Activated CD8-positive, alpha-beta T cell treated with anti-CD3 and anti-CD28 coated beads, Interleukin-2, amount 10 ng/mL, durations not matched to agents 7 days and 5 days (primary cell): ENCODE data around the gene HSF5. TPM values are rescaled to one million over a fixed set of nuclear protein-coding genes. Genes with fewer than 3 reads are reported as not detected.

Experiments used
- ATAC-seq: fragments of 150-1000 bp; cut with Tn5 transposase; one replicate; pipeline ENCODE4 v1.10.0; 2021; ENCODE audit warnings: moderate library complexity
- CTCF ChIA-PET: fragments of 350-600 bp; sonication (Branson Sonifier 250); formaldehyde crosslinking; loops from one replicate; lab custom pipeline; 2021; ENCODE audit warnings: antibody characterized with exemption; lab: Charles Lee
- POLR2A ChIA-PET: fragments of 350-600 bp; sonication (Branson Sonifier 250); formaldehyde crosslinking; loops from one replicate; lab custom pipeline; 2021; ENCODE audit warnings: antibody characterized with exemption; lab: Charles Lee
- DNase-seq: peaks from one replicate; pipeline ENCODE4 v3.0.0-alpha.2; 2020
- H3K27ac Mint-ChIP-seq: one replicate; pipeline ENCODE4 v1.8.0; 2021; ENCODE audit warnings: mild to moderate bottlenecking, mixed read lengths
- H3K27me3 Mint-ChIP-seq: one replicate; pipeline ENCODE4 v1.8.0; 2021; ENCODE audit warnings: low read depth, mixed read lengths
- H3K36me3 Mint-ChIP-seq: one replicate; pipeline ENCODE4 v1.8.0; 2021; ENCODE audit warnings: low read depth, mixed read lengths
- H3K4me1 Mint-ChIP-seq: one replicate; pipeline ENCODE4 v1.8.0; 2021; ENCODE audit warnings: low read depth, mixed read lengths
- H3K4me3 Mint-ChIP-seq: one replicate; pipeline ENCODE4 v1.8.0; 2021; ENCODE audit warnings: mild to moderate bottlenecking, mixed read lengths
- H3K9me3 Mint-ChIP-seq: one replicate; pipeline ENCODE4 v1.8.0; 2022; ENCODE audit warnings: mixed read lengths; ENCODE audit not compliant: insufficient read depth
- total RNA-seq, 2 experiments: library from RNA; stranded (reverse); gene quantifications; one replicate each; pipeline ENCODE4 v1.2.3, GENCODE V29; 2021

The HSF5 gene
- total RNA-seq, 2 experiments from 2014 or later, result 0.08 to 0.18 TPM

DNA sequence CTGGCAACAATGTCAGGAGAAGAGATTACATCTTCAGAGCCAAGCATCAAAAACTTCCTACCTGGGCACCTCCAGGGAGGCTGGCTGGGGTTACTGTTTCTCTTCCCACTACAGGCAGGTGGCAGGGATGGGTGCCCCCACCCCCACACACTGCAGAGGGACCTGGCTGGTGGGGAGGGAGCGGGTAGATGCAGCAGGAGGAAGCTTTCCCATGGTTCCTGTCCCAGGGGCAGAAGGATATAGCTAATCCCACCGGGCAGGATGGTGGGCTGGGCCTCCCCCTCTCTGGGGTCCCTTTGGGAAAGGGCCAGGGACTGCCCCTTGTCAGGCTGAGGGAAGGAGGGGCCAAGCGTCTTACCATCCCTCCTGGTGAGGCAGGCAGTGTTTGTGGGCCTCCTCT lies 42.9 kb upstream of the HSF5 start:
- Mint-ChIP-seq H3K27me3 (peaks cover 54% of the 10 kb centered on the region), H3K4me1 (peaks cover 16% of the 10 kb centered on the region), H3K9me3 (no peaks in the 10 kb centered on the region), H3K36me3 (no peaks in the 10 kb centered on the region), H3K4me3 (peak overlapping the region; percentile 35), H3K27ac (no peak overlapping the region)
- ChIA-PET POLR2A (interaction anchor here (1.4 to 6.7 kb wide), 2 partner anchors 100 kb away, joined by 11 to 46 read pairs; no protein-coding TSS in a partner anchor), CTCF (no interaction called here)
- DNase-seq (no peak), ATAC-seq (no peak)

DNA sequence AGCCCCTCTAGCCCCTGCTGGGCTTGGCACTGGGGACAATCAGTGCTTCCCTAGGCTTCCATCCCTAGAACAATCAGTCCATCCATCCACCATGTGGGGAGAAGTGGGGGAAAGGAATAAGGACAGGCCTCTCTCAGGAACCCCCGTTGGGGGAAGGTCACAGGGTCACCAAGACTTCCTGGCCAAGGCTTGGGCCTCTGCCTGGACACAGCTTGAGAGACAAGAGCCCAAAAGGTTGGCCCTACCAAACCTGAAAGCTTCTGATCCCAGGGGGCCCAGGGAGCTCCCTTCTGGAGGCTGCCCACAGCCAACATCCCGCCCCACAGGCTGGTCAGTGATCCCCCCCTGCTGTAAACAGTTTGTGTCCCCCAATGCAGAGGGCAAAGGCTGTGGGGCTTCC lies 42.4 kb upstream of the HSF5 start:
- no peak overlapping the region for H3K27ac Mint-ChIP-seq
- POLR2A ChIA-PET, result interaction anchor here (6.7 kb wide), 1 partner anchor 101 kb away, joined by 46 read pairs; no protein-coding TSS in a partner anchor

DNA sequence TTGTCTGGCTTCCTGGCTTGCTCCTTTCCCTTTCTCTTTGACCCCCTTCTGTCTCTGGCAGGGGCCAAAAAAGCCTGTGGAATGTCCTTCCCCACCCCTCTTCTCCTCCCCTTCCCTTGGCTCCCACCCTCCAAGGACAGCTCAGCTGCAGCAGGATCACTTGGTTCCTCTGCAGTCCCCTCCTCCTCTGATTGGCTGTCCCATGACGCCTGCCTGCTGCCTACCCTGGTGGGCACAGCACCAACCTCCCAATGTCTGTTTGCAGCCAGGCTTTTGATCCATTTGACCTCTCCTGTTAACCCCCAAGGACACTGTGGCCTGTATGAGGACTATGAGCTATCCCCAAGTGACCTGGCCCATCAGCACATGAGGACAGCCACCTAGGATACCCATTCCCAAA lies 41.1 kb upstream of the HSF5 start:
- ChIA-PET CTCF (interaction anchor here (1.7 to 2.3 kb wide), 2 partner anchors 11 to 12 kb away, joined by 5 to 9 read pairs; no protein-coding TSS in a partner anchor), POLR2A (interaction anchor here (1.4 to 6.7 kb wide), 2 partner anchors 18 to 102 kb away, joined by 3 to 46 read pairs; no protein-coding TSS in a partner anchor)
- H3K36me3 Mint-ChIP-seq, result no peaks in the 10 kb centered on the region
- no peaks in the 10 kb centered on the region for H3K9me3 Mint-ChIP-seq
- ATAC-seq, result no peak
- H3K4me3 Mint-ChIP-seq, result no peak overlapping the region
- peaks cover 37% of the 10 kb centered on the region for H3K27me3 Mint-ChIP-seq
- H3K27ac Mint-ChIP-seq, result no peak overlapping the region
- DNase-seq, result no peak
- H3K4me1 Mint-ChIP-seq, result peaks cover 16% of the 10 kb centered on the region

More for the DNA sequence above, 42.4 kb upstream of the HSF5 start:
- ATAC-seq (no peak), DNase-seq (no peak)
- CTCF ChIA-PET, result interaction anchor here (0.9 kb wide), 1 partner anchor 58 kb away, joined by 3 read pairs; no protein-coding TSS in a partner anchor
- Mint-ChIP-seq H3K27me3 (peaks cover 50% of the 10 kb centered on the region), H3K9me3 (no peaks in the 10 kb centered on the region), H3K4me1 (peaks cover 16% of the 10 kb centered on the region), H3K36me3 (no peaks in the 10 kb centered on the region), H3K4me3 (peak overlapping the region; percentile 30)

DNA sequence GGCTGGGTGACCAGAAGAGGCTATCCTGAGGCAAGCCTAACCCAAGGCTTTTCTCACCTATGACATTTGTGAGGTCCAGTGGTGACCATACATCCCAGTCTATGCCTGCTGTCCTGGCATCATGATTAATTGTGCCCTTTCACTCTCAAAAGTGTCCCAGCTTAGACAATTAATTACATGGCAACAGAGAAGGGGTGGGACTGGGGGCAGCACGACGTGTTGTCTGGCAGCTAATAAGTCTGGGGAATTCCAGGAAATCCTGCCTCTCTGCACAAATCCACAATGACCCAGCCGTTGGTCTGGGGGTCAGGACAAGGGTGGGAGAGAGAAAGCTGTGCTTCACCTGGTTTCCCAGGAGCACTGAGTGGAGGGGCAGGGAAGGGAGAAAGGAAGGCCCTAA lies 40.2 kb upstream of the HSF5 start:
- H3K9me3 Mint-ChIP-seq, result no peaks in the 10 kb centered on the region
- no peak for DNase-seq
- H3K27me3 Mint-ChIP-seq, result peaks cover 35% of the 10 kb centered on the region
- ChIA-PET POLR2A (interaction anchor here (1.4 to 6.7 kb wide), 2 partner anchors 18 to 103 kb away, joined by 3 to 46 read pairs; no protein-coding TSS in a partner anchor), CTCF (interaction anchor here (1.6 to 2.3 kb wide), 4 partner anchors 10 to 476 kb away, joined by 4 to 9 read pairs (median 6); no protein-coding TSS in a partner anchor)
- no peak overlapping the region for H3K4me3 Mint-ChIP-seq
- H3K27ac Mint-ChIP-seq, result no peak overlapping the region
- ATAC-seq, result no peak
- peaks cover 16% of the 10 kb centered on the region for H3K4me1 Mint-ChIP-seq
- no peaks in the 10 kb centered on the region for H3K36me3 Mint-ChIP-seq

DNA sequence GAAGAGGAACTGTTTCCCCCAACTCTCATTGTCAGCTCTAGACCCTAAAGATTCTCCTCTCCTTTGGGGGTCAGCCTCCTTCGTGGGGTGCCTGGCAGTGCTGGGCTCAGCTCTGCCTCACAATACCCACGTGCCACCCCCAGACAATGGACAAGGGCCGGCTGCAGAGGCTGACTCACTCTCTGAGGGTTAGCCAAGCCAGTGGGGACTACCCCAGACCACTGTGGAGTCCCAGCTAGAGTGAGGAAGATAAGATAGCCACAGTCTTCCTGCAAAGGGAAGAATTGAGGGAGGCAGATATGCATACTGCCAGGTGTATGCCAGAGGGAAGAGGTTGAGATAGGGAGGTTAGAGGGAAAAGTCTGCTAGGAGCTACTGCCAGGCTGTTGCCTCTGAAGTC lies 39.7 kb upstream of the HSF5 start:
- ATAC-seq, result no peak
- no peak overlapping the region for H3K4me3 Mint-ChIP-seq
- peaks cover 16% of the 10 kb centered on the region for H3K4me1 Mint-ChIP-seq
- no peaks in the 10 kb centered on the region for H3K36me3 Mint-ChIP-seq
- no peaks in the 10 kb centered on the region for H3K9me3 Mint-ChIP-seq
- H3K27me3 Mint-ChIP-seq, result peaks cover 31% of the 10 kb centered on the region
- ChIA-PET POLR2A (interaction anchor here (1.0 to 6.7 kb wide), 2 partner anchors 9 to 104 kb away, joined by 3 to 46 read pairs; no protein-coding TSS in a partner anchor), CTCF (interaction anchor here (0.6 to 2.3 kb wide), 10 partner anchors 9 to 477 kb away, joined by 3 to 9 read pairs (median 3); no protein-coding TSS in a partner anchor)
- no peak for DNase-seq
- no peak overlapping the region for H3K27ac Mint-ChIP-seq

DNA sequence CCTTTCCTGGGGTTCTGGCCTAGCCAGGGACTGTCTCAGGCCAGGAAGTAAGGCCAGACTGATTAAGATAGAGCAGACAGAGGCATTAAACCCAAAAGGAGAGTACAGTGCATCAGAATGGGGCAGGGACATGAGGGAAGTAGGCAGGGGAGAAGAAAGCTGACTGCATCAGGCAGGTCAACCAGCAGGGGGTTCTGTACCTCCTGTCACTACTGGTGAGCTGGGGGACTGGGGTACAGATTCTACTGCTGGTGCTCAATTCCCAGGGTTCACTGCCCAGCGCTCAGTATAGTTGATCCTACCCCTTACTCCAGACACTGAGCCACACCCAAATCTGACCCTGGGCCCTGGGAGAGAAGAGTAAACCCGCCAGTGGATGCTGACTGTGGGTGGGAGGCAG lies 39.1 kb upstream of the HSF5 start:
- POLR2A ChIA-PET, result interaction anchor here (1.0 to 6.7 kb wide), 2 partner anchors 9 to 104 kb away, joined by 3 to 46 read pairs; no protein-coding TSS in a partner anchor
- ATAC-seq (no peak), DNase-seq (peak; percentile 38)
- peaks cover 16% of the 10 kb centered on the region for H3K4me1 Mint-ChIP-seq
- peak overlapping the region; percentile 66 for H3K27ac Mint-ChIP-seq
- H3K36me3 Mint-ChIP-seq, result no peaks in the 10 kb centered on the region
- no peaks in the 10 kb centered on the region for H3K9me3 Mint-ChIP-seq
- no peak overlapping the region for H3K4me3 Mint-ChIP-seq
- H3K27me3 Mint-ChIP-seq, result peaks cover 25% of the 10 kb centered on the region
- CTCF ChIA-PET, result interaction anchor here (0.6 to 2.3 kb wide), 10 partner anchors 9 to 477 kb away, joined by 3 to 9 read pairs (median 3); no protein-coding TSS in a partner anchor

DNA sequence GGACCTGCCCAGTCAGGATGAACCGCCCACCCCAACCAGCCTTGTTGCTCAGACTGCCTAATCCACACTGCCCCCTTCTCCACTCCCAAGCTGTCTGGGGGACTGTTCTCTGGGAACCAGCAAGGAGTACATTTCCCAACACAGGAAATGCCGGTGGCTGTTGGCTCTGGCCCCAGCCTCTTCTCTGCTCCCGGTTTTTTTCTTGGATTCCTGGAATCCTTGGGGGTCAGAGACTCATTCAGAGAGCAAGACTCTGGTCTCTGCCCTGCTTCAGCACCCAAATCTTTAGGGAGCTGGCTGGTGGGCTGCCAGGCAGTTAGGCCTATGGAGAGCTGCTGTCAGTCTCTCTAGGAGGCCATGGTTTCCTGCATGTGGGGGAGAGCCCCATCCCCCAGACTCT lies 37.0 kb upstream of the HSF5 start:
- no peak overlapping the region for H3K4me3 Mint-ChIP-seq
- POLR2A ChIA-PET, result interaction anchor here (6.7 kb wide), 1 partner anchor 106 kb away, joined by 46 read pairs; no protein-coding TSS in a partner anchor
- ATAC-seq, result no peak

DNA sequence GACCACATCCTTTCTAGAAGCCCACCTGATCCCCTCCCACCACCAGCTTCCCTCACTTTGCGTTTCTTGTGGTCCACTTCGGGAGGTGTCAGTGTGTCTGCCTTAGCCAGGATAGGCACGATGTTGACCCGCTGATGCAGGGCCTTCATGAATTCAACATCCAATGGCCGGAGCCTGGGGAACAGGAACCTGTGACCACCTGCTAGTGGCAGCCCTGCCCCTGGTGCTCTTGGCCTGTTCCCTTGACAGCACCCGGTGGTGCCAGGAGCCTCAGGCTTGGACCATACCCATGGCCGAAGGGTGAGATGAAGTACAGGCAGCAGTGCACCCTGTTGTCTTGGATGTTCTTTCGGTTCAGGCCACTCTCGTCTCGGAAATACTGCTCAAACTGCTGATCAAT lies 33.5 kb upstream of the HSF5 start:
- no peak overlapping the region for H3K27ac Mint-ChIP-seq
- no peak for DNase-seq
- CTCF ChIA-PET, result interaction anchor here (1.2 kb wide), 1 partner anchor 484 kb away, joined by 4 read pairs; no protein-coding TSS in a partner anchor
- H3K9me3 Mint-ChIP-seq, result no peaks in the 10 kb centered on the region
- H3K36me3 Mint-ChIP-seq, result peaks cover 2% of the 10 kb centered on the region
- POLR2A ChIA-PET, result interaction anchor here (0.8 kb wide), 2 partner anchors 109 to 111 kb away, joined by 3 to 5 read pairs; no protein-coding TSS in a partner anchor
- H3K27me3 Mint-ChIP-seq, result peaks cover 2% of the 10 kb centered on the region
- H3K4me1 Mint-ChIP-seq, result peaks cover 25% of the 10 kb centered on the region
- no peak for ATAC-seq
- no peak overlapping the region for H3K4me3 Mint-ChIP-seq

More for the DNA sequence above, 37.0 kb upstream of the HSF5 start:
- peaks cover 16% of the 10 kb centered on the region for H3K4me1 Mint-ChIP-seq
- DNase-seq, result no peak
- H3K9me3 Mint-ChIP-seq, result no peaks in the 10 kb centered on the region
- no peak overlapping the region for H3K27ac Mint-ChIP-seq
- CTCF ChIA-PET, result no interaction called here
- peaks cover 16% of the 10 kb centered on the region for H3K27me3 Mint-ChIP-seq
- H3K36me3 Mint-ChIP-seq, result no peaks in the 10 kb centered on the region

DNA sequence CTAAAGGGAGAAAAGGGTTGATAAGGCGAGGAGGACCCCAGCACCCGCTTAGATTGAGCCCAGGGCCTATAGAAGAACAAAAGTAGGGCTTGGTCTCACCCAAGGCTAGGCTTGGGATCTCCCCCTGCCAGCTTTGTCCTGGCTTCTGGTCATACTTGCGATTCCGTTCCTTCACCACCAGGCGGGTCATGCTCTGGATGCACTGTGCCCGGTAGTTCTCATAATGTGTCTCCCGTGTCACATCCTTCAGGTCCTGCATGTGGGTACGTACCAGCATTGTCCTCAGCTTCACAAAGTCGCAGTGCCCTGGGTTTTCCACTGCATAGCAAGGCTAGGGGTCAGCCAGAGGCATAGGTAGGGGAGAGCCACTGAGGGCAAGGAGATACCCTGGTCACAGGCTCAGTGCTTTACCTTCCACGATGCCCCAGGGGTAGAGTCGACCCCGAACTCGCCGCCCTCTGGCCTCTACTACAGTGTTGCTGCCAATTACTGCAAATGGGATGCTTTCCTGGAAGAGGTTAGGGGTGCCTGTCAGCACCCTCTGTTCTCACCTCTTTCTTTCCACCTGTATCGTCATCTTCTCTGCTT lies 32.7 kb upstream of the HSF5 start:
- Mint-ChIP-seq H3K36me3 (peaks cover 2% of the 10 kb centered on the region), H3K27ac (no peak overlapping the region), H3K4me1 (peaks cover 29% of the 10 kb centered on the region), H3K9me3 (no peaks in the 10 kb centered on the region), H3K27me3 (peaks cover 2% of the 10 kb centered on the region), H3K4me3 (no peak overlapping the region)
- peak; percentile 35 for DNase-seq
- no peak for ATAC-seq
- POLR2A ChIA-PET, result interaction anchor here (1.4 kb wide), 1 partner anchor 111 kb away, joined by 14 read pairs; no protein-coding TSS in a partner anchor
- CTCF ChIA-PET, result interaction anchor here (0.9 to 1.2 kb wide), 3 partner anchors 67 to 485 kb away, joined by 4 to 7 read pairs (median 5); no protein-coding TSS in a partner anchor

DNA sequence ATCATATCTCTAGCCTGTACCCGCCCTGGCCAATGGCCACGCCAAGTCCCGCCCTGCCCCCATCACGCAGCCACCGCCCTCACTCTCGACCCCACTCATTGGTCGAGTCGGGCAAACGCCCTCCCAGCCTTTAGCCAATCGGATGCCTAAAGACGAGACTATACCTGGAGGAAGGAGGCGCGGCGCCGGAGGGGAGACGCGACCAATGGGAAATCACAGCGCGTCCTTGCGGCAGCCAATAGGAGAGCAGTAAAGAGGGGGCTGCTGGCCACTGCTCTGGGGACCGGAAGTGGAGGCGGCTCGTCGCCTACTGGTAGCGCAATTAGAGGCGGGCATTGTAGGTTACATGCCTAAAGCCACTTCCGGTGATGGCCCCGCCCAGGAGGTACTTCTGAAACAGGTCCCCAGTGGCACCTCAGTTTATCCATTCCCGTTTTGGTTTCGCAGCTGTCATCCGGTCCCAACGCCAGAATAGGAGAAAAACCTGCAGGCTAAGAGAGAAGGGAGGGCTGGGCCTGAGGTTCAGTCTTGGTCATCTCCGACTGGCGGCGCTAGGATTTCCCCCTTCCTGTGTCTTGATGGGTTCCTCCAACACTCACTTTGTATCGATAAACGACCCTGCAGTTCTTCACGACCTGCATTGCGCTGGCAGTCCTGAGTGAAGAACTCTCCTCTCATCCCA lies 29.9 kb upstream of the HSF5 start:
- ChIA-PET POLR2A (interaction anchor here (0.7 to 2.8 kb wide), 7 partner anchors 9 to 490 kb away, joined by 3 to 64 read pairs (median 3); partner anchors contain the start of genes RAD51C and TEX14), CTCF (interaction anchor here (0.9 to 2.9 kb wide), 14 partner anchors 10 to 667 kb away, joined by 3 to 31 read pairs (median 6); partner anchors contain the start of genes HSF5, RAD51C, RNF43 and TEX14)
- Mint-ChIP-seq H3K27me3 (no peaks in the 10 kb centered on the region), H3K36me3 (peaks cover 4% of the 10 kb centered on the region), H3K9me3 (no peaks in the 10 kb centered on the region), H3K27ac (peak overlapping the region; percentile 97), H3K4me1 (peaks cover 50% of the 10 kb centered on the region), H3K4me3 (peak overlapping the region; percentile 89)
- DNase-seq, result peak; percentile 100
- ATAC-seq, result peak; percentile 86

DNA sequence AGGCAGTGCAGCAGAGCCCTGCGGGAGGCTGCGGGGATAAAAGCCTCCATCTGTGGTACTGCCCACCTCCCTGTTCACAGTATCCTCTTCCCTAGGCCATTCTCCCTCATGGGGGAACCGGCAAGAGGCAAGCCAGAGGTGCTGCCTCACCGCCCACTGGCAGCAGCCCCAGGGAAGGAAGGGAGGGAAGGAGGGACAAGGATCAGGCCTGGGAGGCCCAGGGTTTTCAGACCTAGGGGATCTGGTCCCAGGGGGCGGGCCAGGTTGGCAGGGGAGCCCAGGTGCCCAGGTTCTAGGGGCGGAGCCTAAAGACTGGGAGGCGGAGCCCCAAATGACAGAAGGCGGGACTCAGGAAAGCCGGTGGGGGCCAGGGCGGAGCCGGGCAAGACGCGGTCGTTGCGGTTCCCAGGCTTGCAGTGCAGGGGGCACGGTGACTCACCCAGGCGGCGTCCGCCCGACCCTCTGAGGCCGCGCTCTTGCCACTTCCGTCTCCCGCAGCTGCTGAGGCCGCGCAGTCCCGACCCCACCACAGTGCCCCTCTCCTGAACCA lies 29.2 kb upstream of the HSF5 start:
- H3K27me3 Mint-ChIP-seq, result no peaks in the 10 kb centered on the region
- peak overlapping the region; percentile 89 for H3K4me3 Mint-ChIP-seq
- ChIA-PET POLR2A (interaction anchor here (0.7 to 2.8 kb wide), 4 partner anchors 114 to 350 kb away, joined by 3 to 64 read pairs (median 4); partner anchors contain the start of genes RAD51C and TEX14), CTCF (interaction anchor here (1.4 to 2.9 kb wide), 6 partner anchors 10 to 486 kb away, joined by 3 to 31 read pairs (median 8); partner anchors contain the start of genes HSF5, RAD51C and TEX14)
- no peak for DNase-seq
- ATAC-seq, result no peak
- no peaks in the 10 kb centered on the region for H3K9me3 Mint-ChIP-seq
- H3K36me3 Mint-ChIP-seq, result peaks cover 7% of the 10 kb centered on the region
- peak overlapping the region; percentile 97 for H3K27ac Mint-ChIP-seq
- H3K4me1 Mint-ChIP-seq, result peaks cover 55% of the 10 kb centered on the region
